Stimulated activated CD4-positive, alpha-beta T cell treated with anti-CD3 and anti-CD28 coated beads, Interleukin-1b, Interleukin-23, amount 100 ng/mL, for 48 hours (primary cell): ENCODE data around the gene C16orf87.

Source experiments
- DNase-seq: peaks from one replicate; pipeline ENCODE4 v3.0.0-alpha.2; 2020

C16orf87 gene

GRCh38 chr16:46753015-46753414 lies 78.0 kb downstream of the C16orf87 start:
- no peak for DNase-seq

- DNase-seq, result no peak
These were observed 79.6 kb downstream of the C16orf87 start for GRCh38 chr16:46751381-46751780.

GRCh38 chr16:46748775-46749705 lies 81.9 kb downstream of the C16orf87 start:
- no peak for DNase-seq

- no peak for DNase-seq
These were observed 83.0 kb downstream of the C16orf87 start, which contains the start of gene MYLK3 for GRCh38 chr16:46747777-46748651. Gene MYLK3, minus strand, starts transcription at chr16:46748344. Its CDS starts 151 bp downstream, at chr16:46748193.

- DNase-seq, result no peak
These were observed 83.9 kb downstream of the C16orf87 start for GRCh38 chr16:46746821-46747776.
